ENCODE measurements around the gene LRP1. TPM values are rescaled to one million over a fixed set of nuclear protein-coding genes. Genes with fewer than 3 reads are reported as not detected.

LRP1 gene
- total and polyA plus RNA-seq, 2 of the 13 experiments (the other 11 are each of a cell fraction or from before 2014, with no cell fraction given) = 14.7 to 30.8 TPM

DNA sequence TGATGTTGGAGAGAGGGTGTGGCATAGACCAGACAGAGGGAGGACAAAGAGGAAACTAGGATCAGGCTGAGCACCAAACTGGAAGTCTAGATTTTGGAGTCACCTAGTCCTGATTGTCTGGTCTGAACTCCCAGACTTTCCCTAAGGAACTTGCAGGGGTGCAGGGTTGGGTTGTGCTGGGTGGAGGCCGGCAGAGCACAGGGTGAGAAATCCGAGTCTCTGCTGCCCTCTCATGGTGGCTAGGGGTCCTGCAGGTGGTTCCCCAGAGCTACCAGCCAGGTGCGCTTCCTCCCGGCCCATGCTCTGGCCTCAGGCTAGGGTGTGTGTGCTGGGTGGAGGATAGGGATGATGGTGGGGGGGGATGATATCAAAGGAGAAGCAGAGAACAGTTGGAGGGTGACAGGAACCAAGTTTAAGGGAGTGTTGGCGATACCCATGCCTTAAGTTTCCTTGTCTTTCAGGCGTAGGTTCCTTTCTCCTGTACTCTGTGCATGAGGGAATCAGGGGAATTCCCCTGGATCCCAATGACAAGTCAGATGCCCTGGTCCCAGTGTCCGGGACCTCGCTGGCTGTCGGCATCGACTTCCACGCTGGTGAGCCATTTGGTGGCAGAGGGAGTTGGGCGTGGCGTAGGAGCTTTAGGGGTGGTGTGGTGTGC, 54.8 kb downstream of the LRP1 start:
- Histone ChIP-seq H3K9me3 (ENCODE audit: low read length) (no peaks in the 10 kb centered on the region), H2AFZ (ENCODE audit: low read length) (no peak overlapping the region), H3K27ac (ENCODE audit: extremely low read length, insufficient read depth, low read length) (no peak overlapping the region), H3K9ac (ENCODE audit: insufficient read depth, low read depth, low read length) (no peak overlapping the region), H4K20me1 (ENCODE audit: insufficient read depth, low read length) (no peaks in the 10 kb centered on the region), H3K4me3 (replicated peaks in 1 of 3; ENCODE audit: insufficient read depth in 1 of 3, low read depth in 2 of 3, low read length in 3 of 3) (no peak overlapping the region), H3K4me1 (ENCODE audit: insufficient read depth, low read length) (no peaks in the 10 kb centered on the region), H3K36me3 (replicated peaks in 1 of 2; ENCODE audit: control insufficient read depth in 1 of 2, insufficient read depth in 2 of 2, low read length in 2 of 2) (peaks cover 62 to 90% of the 10 kb centered on the region in 2 experiments), H3K79me2 (ENCODE audit: insufficient read depth, low read length) (no peaks in the 10 kb centered on the region), H3K27me3 (ENCODE audit: control insufficient read depth in 1 of 2, insufficient read depth in 2 of 2, low read length in 2 of 2) (no peaks in the 10 kb centered on the region), H3K4me2 (ENCODE audit: low read depth, low read length) (no peak overlapping the region)
- ATAC-seq = peak; percentile 82
- in situ Hi-C loops (cut with HindIII; ENCODE audit: extremely low pct_ligation_motif_present, low pct_unique_long_range_greater_than_20kb) (no loop called here), intact Hi-C loops (cut with micrococcal nuclease; ENCODE audit: unreplicated experiment) (loop anchor here (1.0 kb wide), 1 partner anchor 59 kb away; no protein-coding TSS in a partner anchor)
- BruUV-seq (replicated peaks) = no TSS peak
- peak; percentile 39 for DNase-seq (ENCODE audit: low spot score)
- WGBS (ENCODE audit: low lambda C conversion rate) = 70% methylated on average over 11 of the region's 13 CpGs
- POLR2A ChIA-PET = interaction anchor here (1.0 to 4.7 kb wide), 7 partner anchors 37 to 104 kb away, joined by 3 to 36 read pairs (median 6); partner anchors contain the start of genes LRP1, NEMP1 and STAT6
- FAIRE-seq = peak; percentile 81
- CTCF ChIA-PET (ENCODE audit: low intra/inter-chr PET ratio, low total read pairs) = interaction anchor here (0.8 to 4.0 kb wide), 6 partner anchors 12 to 114 kb away, joined by 3 to 37 read pairs (median 6); no protein-coding TSS in a partner anchor
- TF ChIP-seq RBM22 (optimal IDR thresholded peaks at IDR 0.05; ENCODE audit: low read length) = peak; percentile 25
- TF ChIP-seq REST (IDR thresholded peaks at IDR 0.05; ENCODE audit: borderline replicate concordance in 1 of 2, low read depth in 1 of 2, low read length in 2 of 2) = no peak
- peak; percentile 45; the same call in 1 of the 2 replicates for TF ChIP-seq KDM2A (CRISPR knock-in tag; IDR thresholded peaks at IDR 0.05; ENCODE audit: borderline replicate concordance, low read depth)
- no peak for TF ChIP-seq ZNF720 (CRISPR knock-in tag; IDR thresholded peaks at IDR 0.05)
- peak; percentile 65 for TF ChIP-seq XRCC5 (optimal IDR thresholded peaks at IDR 0.05; ENCODE audit: low read length)
- 0 out of 2 replicates have a peak, but pooled peaks have one; percentile 53 for TF ChIP-seq U2AF2 (IDR thresholded peaks at IDR 0.05; ENCODE audit: low read depth, low read length)
- TF ChIP-seq ZNF75D (CRISPR knock-in tag; IDR thresholded peaks at IDR 0.05; ENCODE audit: borderline replicate concordance) = no peak
- TF ChIP-seq ZNF687 (CRISPR knock-in tag; IDR thresholded peaks at IDR 0.05) = peak; percentile 44
- no peak for TF ChIP-seq RARG (CRISPR knock-in tag; IDR thresholded peaks at IDR 0.05; ENCODE audit: low read depth)
- peak; percentile 99 for TF ChIP-seq ZSCAN25 (CRISPR knock-in tag; IDR thresholded peaks at IDR 0.05)
- TF ChIP-seq ZMAT3 (CRISPR knock-in tag; conservative IDR thresholded peaks at IDR 0.05) = no peak
- TF ChIP-seq MED1 (CRISPR knock-in tag; IDR thresholded peaks at IDR 0.05) = 0 out of 2 replicates have a peak, but pooled peaks have one; percentile 23
- TF ChIP-seq NFYC (CRISPR knock-in tag; IDR thresholded peaks at IDR 0.05) = no peak
- TF ChIP-seq ZMYM3 (CRISPR knock-in tag; IDR thresholded peaks at IDR 0.05) = no peak
- no peak for TF ChIP-seq FIP1L1 (IDR thresholded peaks at IDR 0.05; ENCODE audit: borderline replicate concordance, insufficient read depth, low read depth, low read length)
- TF ChIP-seq MTA3 (CRISPR knock-in tag; IDR thresholded peaks at IDR 0.05) = no peak
- no peak for TF ChIP-seq ISX (CRISPR knock-in tag; conservative IDR thresholded peaks at IDR 0.05)

Data from HepG2 (cell line).